Measurements from ENCODE around the gene HAUS7. TPM values are rescaled to one million over a fixed set of nuclear protein-coding genes. Genes with fewer than 3 reads are reported as not detected.

The HAUS7 gene
- total and polyA plus RNA-seq, 2 of the 8 experiments (the other 6 are each of a cell fraction or from before 2014, with no cell fraction given): 45.4 to 54.0 TPM

GRCh38 chrX:153502796-153503195, 32.4 kb upstream of the HAUS7 start (continued):
- TF ChIP-seq CTBP2 (IDR thresholded peaks at IDR 0.05; ENCODE audit: borderline replicate concordance, insufficient read depth, insufficient read length, low read length) (no peak), POLR2AphosphoS5 (IDR thresholded peaks at IDR 0.05; ENCODE audit: low read depth, low read length) (no peak), ASH2L (IDR thresholded peaks at IDR 0.05; ENCODE audit: low read length) (no peak), CBX8 (IDR thresholded peaks at IDR 0.05; ENCODE audit: borderline replicate concordance, low read depth, low read length) (no peak), ATF3 (IDR thresholded peaks at IDR 0.05; ENCODE audit: insufficient read depth, low read depth, low read length) (no peak), NRF1 (IDR thresholded peaks at IDR 0.05; ENCODE audit: low read depth, low read length) (no peak)
